H9 (cell line): ENCODE results near the gene DCP1A. TPM values are rescaled to one million over a fixed set of nuclear protein-coding genes. Genes with fewer than 3 reads are reported as not detected.

Source experiments
- DNase-seq: peaks from one replicate; pipeline ENCODE4 v3.0.0-alpha.2; 2017
- H2AFZ ChIP-seq: one replicate; pipeline ENCODE4 v1.6.1; 2013; ENCODE audit warnings: mild to moderate bottlenecking, low read length, control low read depth, moderate library complexity
- H2AK5ac ChIP-seq: 2 replicates; pipeline ENCODE4 v1.6.1; 2013; ENCODE audit warnings: low read length, control low read depth, mixed read lengths; ENCODE audit not compliant: insufficient read length
- H2BK120ac ChIP-seq: one replicate; pipeline ENCODE4 v1.6.1; 2013; ENCODE audit warnings: low read depth, mild to moderate bottlenecking, low read length, control low read depth, inconsistent platforms; ENCODE audit not compliant: poor library complexity, severe bottlenecking
- H2BK12ac ChIP-seq: 2 replicates; pipeline ENCODE4 v1.6.1; 2013; ENCODE audit warnings: low read length, control low read depth, mixed read lengths, low read depth; ENCODE audit not compliant: insufficient read length
- H2BK15ac ChIP-seq: 2 replicates; pipeline ENCODE4 v1.6.1; 2013; ENCODE audit warnings: low read depth, low read length, control low read depth
- H2BK20ac ChIP-seq: one replicate; pipeline ENCODE4 v1.6.1; 2013; ENCODE audit warnings: low read depth, mild to moderate bottlenecking, low read length, control low read depth, inconsistent platforms; ENCODE audit not compliant: poor library complexity, severe bottlenecking
- H2BK5ac ChIP-seq: 2 replicates; pipeline ENCODE4 v1.6.1; 2013; ENCODE audit warnings: low read length, control low read depth, mixed read lengths; ENCODE audit not compliant: insufficient read length
- H3K14ac ChIP-seq: 2 replicates; pipeline ENCODE4 v1.6.1; 2013; ENCODE audit warnings: low read length, control low read depth; ENCODE audit not compliant: insufficient read depth
- H3K18ac ChIP-seq: 2 replicates; pipeline ENCODE4 v1.6.1; 2013; ENCODE audit warnings: low read depth, mild to moderate bottlenecking, mixed read lengths, low read length, control low read depth; ENCODE audit not compliant: insufficient read length
- H3K23ac ChIP-seq: 2 replicates; pipeline ENCODE4 v1.6.1; 2013; ENCODE audit warnings: low read length, control low read depth, mixed read lengths, low read depth; ENCODE audit not compliant: insufficient read length
- H3K23me2 ChIP-seq: 2 replicates; pipeline ENCODE4 v1.6.1; 2013; ENCODE audit warnings: low read depth, mild to moderate bottlenecking, mixed read lengths, low read length, control low read depth; ENCODE audit not compliant: insufficient read length, poor library complexity, severe bottlenecking
- H3K27ac ChIP-seq: 2 replicates; pipeline ENCODE4 v1.5.1; 2013; ENCODE audit warnings: low read length, control low read depth, mixed read lengths, low read depth; ENCODE audit not compliant: insufficient read length
- H3K27me3 ChIP-seq: 2 replicates; pipeline ENCODE4 v1.6.1; 2013; ENCODE audit warnings: low read length, control low read depth, inconsistent platforms; ENCODE audit not compliant: insufficient read depth
- H3K4ac ChIP-seq: 2 replicates; pipeline ENCODE4 v1.6.1; 2013; ENCODE audit warnings: low read depth, mild to moderate bottlenecking, control low read depth, inconsistent platforms, low read length, moderate library complexity
- H3K4me1 ChIP-seq: 2 replicates; pipeline ENCODE4 v1.6.1; 2013; ENCODE audit warnings: low read length, control low read depth, inconsistent platforms; ENCODE audit not compliant: insufficient read depth
- H3K4me2 ChIP-seq: 2 replicates; pipeline ENCODE4 v1.6.1; 2013; ENCODE audit warnings: low read length, control low read depth, mixed read lengths; ENCODE audit not compliant: insufficient read length, insufficient read depth
- H3K56ac ChIP-seq: 2 replicates; pipeline ENCODE4 v1.6.1; 2013; ENCODE audit warnings: low read depth, mild to moderate bottlenecking, mixed read lengths, low read length, control low read depth; ENCODE audit not compliant: insufficient read length
- H3K79me1 ChIP-seq: 2 replicates; pipeline ENCODE4 v1.6.1; 2013; ENCODE audit warnings: low read depth, mild to moderate bottlenecking, moderate library complexity, low read length, control low read depth, inconsistent platforms; ENCODE audit not compliant: insufficient read depth, poor library complexity, severe bottlenecking
- H3K79me2 ChIP-seq: 2 replicates; pipeline ENCODE4 v1.6.1; 2013; ENCODE audit warnings: low read length, control low read depth, inconsistent platforms; ENCODE audit not compliant: insufficient read depth
- H3K9ac ChIP-seq: 2 replicates; pipeline ENCODE4 v1.6.1; 2013; ENCODE audit warnings: low read length, control low read depth, mixed read lengths; ENCODE audit not compliant: insufficient read length; ENCODE audit errors: extremely low read depth
- H3K9me3 ChIP-seq: one replicate; pipeline ENCODE4 v1.6.1; 2013; ENCODE audit warnings: low read depth, low read length, inconsistent platforms; ENCODE audit not compliant: control insufficient read depth
- H3T11ph ChIP-seq: one replicate; pipeline ENCODE4 v1.6.1; 2013; ENCODE audit warnings: mild to moderate bottlenecking, low read length, control low read depth, inconsistent platforms
- H4K20me1 ChIP-seq: one replicate; pipeline ENCODE4 v1.6.1; 2013; ENCODE audit not compliant: control insufficient read depth, insufficient read length, insufficient read depth
- H4K5ac ChIP-seq: 2 replicates; pipeline ENCODE4 v1.6.1; 2013; ENCODE audit warnings: low read depth, mild to moderate bottlenecking, mixed read lengths, low read length, control low read depth; ENCODE audit not compliant: insufficient read length
- H4K8ac ChIP-seq: replicated peaks from 2 replicates; pipeline ENCODE4 v1.6.1; 2013; ENCODE audit warnings: low read length, control low read depth, mixed read lengths, low read depth; ENCODE audit not compliant: insufficient read length
- H4K91ac ChIP-seq: 2 replicates; pipeline ENCODE4 v1.6.1; 2013; ENCODE audit warnings: low read depth, mild to moderate bottlenecking, moderate library complexity, mixed read lengths, low read length, control low read depth; ENCODE audit not compliant: insufficient read length
- H3K27ac Mint-ChIP-seq, 3 experiments: 2 replicates in 2 of 3; 3 replicates in 1 of 3; pipeline ENCODE4 v1.8.0; 2020 to 2021; ENCODE audit warnings: mixed read lengths in 3 of 3, mild to moderate bottlenecking in 1 of 3, moderate library complexity in 1 of 3
- H3K27me3 Mint-ChIP-seq: 2 replicates; pipeline ENCODE4 v1.8.0; 2021; ENCODE audit warnings: low read depth, mild to moderate bottlenecking, moderate library complexity, mixed read lengths
- H3K36me3 Mint-ChIP-seq, 3 experiments: 2 replicates in 2 of 3; 3 replicates in 1 of 3; pipeline ENCODE4 v1.8.0; 2020 to 2021; ENCODE audit warnings: low read depth in 3 of 3, mixed read lengths in 3 of 3; ENCODE audit not compliant: insufficient read depth in 1 of 3
- H3K4me1 Mint-ChIP-seq, 2 experiments: 2 replicates each; pipeline ENCODE4 v1.8.0; 2020; ENCODE audit warnings: mixed read lengths in 2 of 2
- H3K4me3 Mint-ChIP-seq, 2 experiments: 2 replicates in 1 of 2; 3 replicates in 1 of 2; pipeline ENCODE4 v1.8.0; 2020 to 2021; ENCODE audit warnings: mild to moderate bottlenecking in 2 of 2, mixed read lengths in 2 of 2, moderate library complexity in 1 of 2
- H3K9me3 Mint-ChIP-seq, 2 experiments: 2 replicates in 1 of 2; 3 replicates in 1 of 2; pipeline ENCODE4 v1.8.0; 2020; ENCODE audit warnings: mild to moderate bottlenecking in 2 of 2, mixed read lengths in 2 of 2, moderate library complexity in 1 of 2
- CTCF ChIP-seq: fragments of 200-600 bp; sonication (generic); conservative IDR thresholded peaks from 3 replicates; pipeline ENCODE4 v1.8.0; 2021; ENCODE audit warnings: antibody characterized with exemption, mild to moderate bottlenecking
- WGBS: extraction: QIAGEN DNeasy Blood & Tissue Kit; methylation state at CpG from one replicate; pipeline ENCODE4 v1.1.7; 2013; ENCODE audit warnings: missing lambda C conversion rate, low lambda C conversion rate, mixed read lengths; ENCODE audit not compliant: insufficient read length; ENCODE audit errors: extremely low coverage; 5-methylcytosine and 5-hydroxymethylcytosine counted together
- total RNA-seq: library from RNA; stranded (reverse); gene quantifications from 2 replicates; pipeline ENCODE4 v1.2.1, GENCODE V29; 2021

The DCP1A gene
- total RNA-seq, 1 experiment from 2014 or later = 17.8 TPM

- Histone ChIP-seq H3K27ac (no peak overlapping the region), H2BK15ac (no peak overlapping the region), H3K4ac (no peak overlapping the region), H4K8ac (no peak overlapping the region), H3K79me1 (no peaks in the 10 kb centered on the region), H3T11ph (no peak overlapping the region), H2BK120ac (no peak overlapping the region), H2BK12ac (no peak overlapping the region), H3K4me1 (peaks cover 11% of the 10 kb centered on the region; the same call in 1 of the 2 replicates), H2BK5ac (no peak overlapping the region), H3K56ac (no peak overlapping the region), H2AFZ (no peak overlapping the region), H4K5ac (no peak overlapping the region), H3K23ac (no peak overlapping the region), H3K14ac (no peak overlapping the region), H3K4me2 (no peak overlapping the region), H4K20me1 (no peaks in the 10 kb centered on the region), H2AK5ac (no peak overlapping the region), H3K23me2 (no peaks in the 10 kb centered on the region), H3K9me3 (no peaks in the 10 kb centered on the region), H3K27me3 (no peaks in the 10 kb centered on the region), H4K91ac (no peak overlapping the region), H3K79me2 (no peaks in the 10 kb centered on the region; the same call in 1 of the 2 replicates), H3K9ac (no peak overlapping the region), H3K18ac (no peak overlapping the region), H2BK20ac (no peak overlapping the region)
- Mint-ChIP-seq H3K4me3 (no peak overlapping the region), H3K36me3 (no peaks in the 10 kb centered on the region; a peak in 1 of 7 replicates), H3K27me3 (peaks cover 2% of the 10 kb centered on the region), H3K27ac (peak overlapping the region in 1 of 3 experiments; percentile 67; a peak in 1 of 7 replicates), H3K4me1 (peaks cover 35 to 45% of the 10 kb centered on the region in 2 experiments), H3K9me3 (no peaks in the 10 kb centered on the region)
- WGBS = no CpG with 5 or more reads among the region's 5 CpGs
- no peak for TF ChIP-seq CTCF
- DNase-seq = no peak
Measured at GRCh38 chr3:53261712-53262111, 85.6 kb downstream of the DCP1A start.
